Caco-2 (cell line): ENCODE results near the gene BLMH. TPM values are rescaled to one million over a fixed set of nuclear protein-coding genes. Genes with fewer than 3 reads are reported as not detected.

ENCODE experiments used
- BruUV-seq: library from RNA; stranded (reverse); fragments of 400-500 nt; replicated peaks from 2 replicates; lab custom pipeline; 2021; lab: Mats Ljungman, UMichigan
- CTCF ChIA-PET: fragments of 300-600 bp; sonication (Branson Sonifier 250); formaldehyde crosslinking; loops from one replicate; lab custom pipeline; 2022; ENCODE audit warnings: antibody characterized with exemption; lab: Charles Lee
- POLR2A ChIA-PET: fragments of 300-600 bp; sonication (Branson Sonifier 250); formaldehyde crosslinking; loops from one replicate; lab custom pipeline; 2022; ENCODE audit warnings: antibody characterized with exemption; lab: Charles Lee
- DNase-seq, 2 experiments: peaks; one replicate each; pipeline versions ENCODE4 v3.0.0 to v3.0.0-alpha.2; 2020 to 2022
- H3K27me3 ChIP-seq: replicated peaks from 2 replicates; pipeline ENCODE4 v1.6.0; 2011; ENCODE audit warnings: low read length; ENCODE audit not compliant: control insufficient read depth, insufficient read depth
- H3K36me3 ChIP-seq: 2 replicates; pipeline ENCODE4 v1.5.1; 2011; ENCODE audit warnings: low read length; ENCODE audit not compliant: control insufficient read depth, insufficient read depth
- H3K4me1 ChIP-seq: fragments of 250-450 bp; sonication (Bioruptor Pico); 2 replicates; pipeline ENCODE4 v1.5.1; 2020; ENCODE audit warnings: mild to moderate bottlenecking
- H3K4me3 ChIP-seq: 2 replicates; pipeline ENCODE4 v1.5.1; 2011; ENCODE audit warnings: low read depth, mild to moderate bottlenecking, control low read depth, low read length
- H3K9me3 ChIP-seq: fragments of 250-450 bp; sonication (Bioruptor Pico); 2 replicates; pipeline ENCODE4 v1.5.1; 2020; ENCODE audit warnings: mild to moderate bottlenecking, moderate library complexity
- H3K27ac Mint-ChIP-seq: one replicate; pipeline ENCODE4 v1.8.0; 2022; ENCODE audit warnings: mixed read lengths; ENCODE audit not compliant: unreplicated experiment
- H3K27me3 Mint-ChIP-seq: one replicate; pipeline ENCODE4 v1.8.0; 2022; ENCODE audit warnings: mixed read lengths; ENCODE audit not compliant: insufficient read depth, unreplicated experiment
- H3K36me3 Mint-ChIP-seq: one replicate; pipeline ENCODE4 v1.8.0; 2022; ENCODE audit warnings: mild to moderate bottlenecking, mixed read lengths; ENCODE audit not compliant: insufficient read depth, unreplicated experiment
- H3K4me1 Mint-ChIP-seq: one replicate; pipeline ENCODE4 v1.8.0; 2022; ENCODE audit warnings: low read depth, mixed read lengths; ENCODE audit not compliant: unreplicated experiment
- H3K4me3 Mint-ChIP-seq: one replicate; pipeline ENCODE4 v1.8.0; 2022; ENCODE audit warnings: mild to moderate bottlenecking, moderate library complexity, mixed read lengths; ENCODE audit not compliant: unreplicated experiment
- H3K9me3 Mint-ChIP-seq: one replicate; pipeline ENCODE4 v1.8.0; 2022; ENCODE audit warnings: mixed read lengths; ENCODE audit not compliant: unreplicated experiment
- CTCF ChIP-seq, 2 experiments: fragments of 200-600 bp in 1 of 2; IDR thresholded peaks; 1 replicate in 1 of 2; 2 replicates in 1 of 2; pipeline versions ENCODE4 v1.5.1 to v1.8.0; 2011 to 2022; ENCODE audit warnings: antibody characterized with exemption in 1 of 2, control low read depth in 1 of 2, inconsistent platforms in 1 of 2, low read depth in 1 of 2, low read length in 1 of 2, mild to moderate bottlenecking in 1 of 2, moderate library complexity in 1 of 2; ENCODE audit not compliant: insufficient read depth in 1 of 2, severe bottlenecking in 1 of 2, unreplicated experiment in 1 of 2
- intact Hi-C: fragments of 100-400 bp; cut with micrococcal nuclease; formaldehyde crosslinking; loops from one replicate; pipeline ENCODE4 v1.10.0; 2022; ENCODE audit not compliant: unreplicated experiment
- total RNA-seq: library from RNA; stranded (reverse); gene quantifications from 2 replicates; pipeline ENCODE4 v1.2.3, GENCODE V29; 2022

The BLMH gene
- total RNA-seq, 1 experiment from 2014 or later, result 56.1 TPM

GRCh38 chr17:30220414-30220813 lies 71.3 kb downstream of the BLMH start:
- Mint-ChIP-seq H3K4me1 (peaks cover 54% of the 10 kb centered on the region), H3K27ac (peak overlapping the region; percentile 83), H3K27me3 (no peaks in the 10 kb centered on the region), H3K4me3 (peak overlapping the region; percentile 31), H3K9me3 (no peaks in the 10 kb centered on the region), H3K36me3 (peaks cover 24% of the 10 kb centered on the region)
- CTCF ChIA-PET, result interaction anchor here (0.6 to 1.0 kb wide), 2 partner anchors 16 to 19 kb away, joined by 3 read pairs; no protein-coding TSS in a partner anchor
- no peak overlapping the region for H3K4me3 ChIP-seq
- H3K27me3 ChIP-seq, result no peaks in the 10 kb centered on the region
- H3K9me3 ChIP-seq, result no peaks in the 10 kb centered on the region
- H3K4me1 ChIP-seq, result peaks cover 58% of the 10 kb centered on the region
- no TSS peak for BruUV-seq
- intact Hi-C loops, result no loop called here
- no peaks in the 10 kb centered on the region; the same call in none of the 2 replicates for H3K36me3 ChIP-seq
- DNase-seq, result no peak
- POLR2A ChIA-PET, result no interaction called here
- TF ChIP-seq CTCF (IDR thresholded peaks at IDR 0.05; ENCODE audit: insufficient read depth in 1 of 2, low read depth in 1 of 2, low read length in 1 of 2, severe bottlenecking in 1 of 2, unreplicated experiment in 1 of 2), result no peak

GRCh38 chr17:30219833-30220232 lies 71.9 kb downstream of the BLMH start:
- H3K9me3 ChIP-seq, result no peaks in the 10 kb centered on the region
- DNase-seq, result peak; percentile 53 to 75
- Mint-ChIP-seq H3K9me3 (peaks cover 6% of the 10 kb centered on the region), H3K4me3 (peak overlapping the region; percentile 31), H3K27me3 (no peaks in the 10 kb centered on the region), H3K36me3 (peaks cover 25% of the 10 kb centered on the region), H3K4me1 (peaks cover 48% of the 10 kb centered on the region), H3K27ac (peak overlapping the region; percentile 83)
- H3K4me1 ChIP-seq, result peaks cover 52% of the 10 kb centered on the region
- CTCF ChIA-PET, result interaction anchor here (0.6 to 1.0 kb wide), 2 partner anchors 17 to 19 kb away, joined by 3 read pairs; no protein-coding TSS in a partner anchor
- intact Hi-C loops, result no loop called here
- no peak for TF ChIP-seq CTCF (IDR thresholded peaks at IDR 0.05; ENCODE audit: insufficient read depth in 1 of 2, low read depth in 1 of 2, low read length in 1 of 2, severe bottlenecking in 1 of 2, unreplicated experiment in 1 of 2)
- no peaks in the 10 kb centered on the region; the same call in none of the 2 replicates for H3K36me3 ChIP-seq
- H3K4me3 ChIP-seq, result no peak overlapping the region
- no peaks in the 10 kb centered on the region for H3K27me3 ChIP-seq
- BruUV-seq, result no TSS peak
- POLR2A ChIA-PET, result interaction anchor here (0.6 kb wide), 1 partner anchor 1320 kb away, joined by 3 read pairs; no protein-coding TSS in a partner anchor

GRCh38 chr17:30219315-30219714 lies 72.4 kb downstream of the BLMH start:
- no peak for TF ChIP-seq CTCF (IDR thresholded peaks at IDR 0.05; ENCODE audit: insufficient read depth in 1 of 2, low read depth in 1 of 2, low read length in 1 of 2, severe bottlenecking in 1 of 2, unreplicated experiment in 1 of 2)
- H3K9me3 Mint-ChIP-seq, result peaks cover 10% of the 10 kb centered on the region
- H3K9me3 ChIP-seq, result no peaks in the 10 kb centered on the region
- H3K36me3 Mint-ChIP-seq, result peaks cover 25% of the 10 kb centered on the region
- peak overlapping the region; percentile 83 for H3K27ac Mint-ChIP-seq
- intact Hi-C loops, result no loop called here
- H3K4me3 Mint-ChIP-seq, result no peak overlapping the region
- peaks cover 47% of the 10 kb centered on the region for H3K4me1 ChIP-seq
- BruUV-seq, result no TSS peak
- H3K27me3 ChIP-seq, result no peaks in the 10 kb centered on the region
- ChIA-PET CTCF (interaction anchor here (1.0 kb wide), 1 partner anchor 17 kb away, joined by 3 read pairs; no protein-coding TSS in a partner anchor), POLR2A (interaction anchor here (0.6 kb wide), 1 partner anchor 1320 kb away, joined by 3 read pairs; no protein-coding TSS in a partner anchor)
- H3K4me3 ChIP-seq, result no peak overlapping the region
- no peak for DNase-seq
- peaks cover 43% of the 10 kb centered on the region for H3K4me1 Mint-ChIP-seq
- no peaks in the 10 kb centered on the region; the same call in none of the 2 replicates for H3K36me3 ChIP-seq
- no peaks in the 10 kb centered on the region for H3K27me3 Mint-ChIP-seq
